Caco-2 (cell line): ENCODE measurements around the gene B3GNT7. TPM values are rescaled to one million over a fixed set of nuclear protein-coding genes. Genes with fewer than 3 reads are reported as not detected.

Experiments used
- BruUV-seq: library from RNA; stranded (reverse); fragments of 400-500 nt; replicated peaks from 2 replicates; lab custom pipeline; 2021; lab: Mats Ljungman, UMichigan
- CTCF ChIA-PET: fragments of 300-600 bp; sonication (Branson Sonifier 250); formaldehyde crosslinking; loops from one replicate; lab custom pipeline; 2022; ENCODE audit warnings: antibody characterized with exemption; lab: Charles Lee
- POLR2A ChIA-PET: fragments of 300-600 bp; sonication (Branson Sonifier 250); formaldehyde crosslinking; loops from one replicate; lab custom pipeline; 2022; ENCODE audit warnings: antibody characterized with exemption; lab: Charles Lee
- DNase-seq, 2 experiments: peaks; one replicate each; pipeline versions ENCODE4 v3.0.0 to v3.0.0-alpha.2; 2020 to 2022
- H3K27me3 ChIP-seq: replicated peaks from 2 replicates; pipeline ENCODE4 v1.6.0; 2011; ENCODE audit warnings: low read length; ENCODE audit not compliant: control insufficient read depth, insufficient read depth
- H3K36me3 ChIP-seq: 2 replicates; pipeline ENCODE4 v1.5.1; 2011; ENCODE audit warnings: low read length; ENCODE audit not compliant: control insufficient read depth, insufficient read depth
- H3K4me1 ChIP-seq: fragments of 250-450 bp; sonication (Bioruptor Pico); 2 replicates; pipeline ENCODE4 v1.5.1; 2020; ENCODE audit warnings: mild to moderate bottlenecking
- H3K4me3 ChIP-seq: 2 replicates; pipeline ENCODE4 v1.5.1; 2011; ENCODE audit warnings: low read depth, mild to moderate bottlenecking, control low read depth, low read length
- H3K9me3 ChIP-seq: fragments of 250-450 bp; sonication (Bioruptor Pico); 2 replicates; pipeline ENCODE4 v1.5.1; 2020; ENCODE audit warnings: mild to moderate bottlenecking, moderate library complexity
- H3K27ac Mint-ChIP-seq: one replicate; pipeline ENCODE4 v1.8.0; 2022; ENCODE audit warnings: mixed read lengths; ENCODE audit not compliant: unreplicated experiment
- H3K27me3 Mint-ChIP-seq: one replicate; pipeline ENCODE4 v1.8.0; 2022; ENCODE audit warnings: mixed read lengths; ENCODE audit not compliant: insufficient read depth, unreplicated experiment
- H3K36me3 Mint-ChIP-seq: one replicate; pipeline ENCODE4 v1.8.0; 2022; ENCODE audit warnings: mild to moderate bottlenecking, mixed read lengths; ENCODE audit not compliant: insufficient read depth, unreplicated experiment
- H3K4me1 Mint-ChIP-seq: one replicate; pipeline ENCODE4 v1.8.0; 2022; ENCODE audit warnings: low read depth, mixed read lengths; ENCODE audit not compliant: unreplicated experiment
- H3K4me3 Mint-ChIP-seq: one replicate; pipeline ENCODE4 v1.8.0; 2022; ENCODE audit warnings: mild to moderate bottlenecking, moderate library complexity, mixed read lengths; ENCODE audit not compliant: unreplicated experiment
- H3K9me3 Mint-ChIP-seq: one replicate; pipeline ENCODE4 v1.8.0; 2022; ENCODE audit warnings: mixed read lengths; ENCODE audit not compliant: unreplicated experiment
- CTCF ChIP-seq, 2 experiments: fragments of 200-600 bp in 1 of 2; IDR thresholded peaks; 1 replicate in 1 of 2; 2 replicates in 1 of 2; pipeline versions ENCODE4 v1.5.1 to v1.8.0; 2011 to 2022; ENCODE audit warnings: antibody characterized with exemption in 1 of 2, control low read depth in 1 of 2, inconsistent platforms in 1 of 2, low read depth in 1 of 2, low read length in 1 of 2, mild to moderate bottlenecking in 1 of 2, moderate library complexity in 1 of 2; ENCODE audit not compliant: insufficient read depth in 1 of 2, severe bottlenecking in 1 of 2, unreplicated experiment in 1 of 2
- intact Hi-C: fragments of 100-400 bp; cut with micrococcal nuclease; formaldehyde crosslinking; loops from one replicate; pipeline ENCODE4 v1.10.0; 2022; ENCODE audit not compliant: unreplicated experiment
- total RNA-seq: library from RNA; stranded (reverse); gene quantifications from 2 replicates; pipeline ENCODE4 v1.2.3, GENCODE V29; 2022

B3GNT7 gene
- total RNA-seq, 1 experiment from 2014 or later: 2.7 TPM

- H3K36me3 ChIP-seq: no peaks in the 10 kb centered on the region
- Mint-ChIP-seq H3K27ac (no peak overlapping the region), H3K36me3 (peaks cover 6% of the 10 kb centered on the region), H3K9me3 (no peaks in the 10 kb centered on the region), H3K4me3 (no peak overlapping the region), H3K27me3 (no peaks in the 10 kb centered on the region), H3K4me1 (peaks cover 17% of the 10 kb centered on the region)
- H3K27me3 ChIP-seq: no peaks in the 10 kb centered on the region
- H3K4me3 ChIP-seq: no peak overlapping the region
- no peaks in the 10 kb centered on the region for H3K9me3 ChIP-seq
- DNase-seq: no peak
- intact Hi-C loops: no loop called here
- TF ChIP-seq CTCF (IDR thresholded peaks at IDR 0.05; ENCODE audit: insufficient read depth in 1 of 2, low read depth in 1 of 2, low read length in 1 of 2, severe bottlenecking in 1 of 2, unreplicated experiment in 1 of 2): no peak
- ChIA-PET CTCF (no interaction called here), POLR2A (no interaction called here)
- no TSS peak for BruUV-seq
- peaks cover 12% of the 10 kb centered on the region; the same call in 1 of the 2 replicates for H3K4me1 ChIP-seq
Measured at GRCh38 chr2:231351648-231352047, 43.9 kb upstream of the B3GNT7 start.

GRCh38 chr2:231353469-231353868 is 42.0 kb upstream of the B3GNT7 start:
- no peaks in the 10 kb centered on the region for H3K9me3 ChIP-seq
- Mint-ChIP-seq H3K4me3 (no peak overlapping the region), H3K9me3 (no peaks in the 10 kb centered on the region), H3K4me1 (peaks cover 2% of the 10 kb centered on the region), H3K27me3 (no peaks in the 10 kb centered on the region), H3K36me3 (peaks cover 2% of the 10 kb centered on the region), H3K27ac (no peak overlapping the region)
- no peak overlapping the region for H3K4me3 ChIP-seq
- DNase-seq: no peak
- intact Hi-C loops: no loop called here
- ChIA-PET POLR2A (no interaction called here), CTCF (interaction anchor here (0.6 kb wide), 1 partner anchor 62 kb away, joined by 5 read pairs; no protein-coding TSS in a partner anchor)
- BruUV-seq: no TSS peak
- TF ChIP-seq CTCF (IDR thresholded peaks at IDR 0.05; ENCODE audit: insufficient read depth in 1 of 2, low read depth in 1 of 2, low read length in 1 of 2, severe bottlenecking in 1 of 2, unreplicated experiment in 1 of 2): no peak
- peaks cover 1% of the 10 kb centered on the region; the same call in 1 of the 2 replicates for H3K4me1 ChIP-seq
- H3K36me3 ChIP-seq: no peaks in the 10 kb centered on the region
- H3K27me3 ChIP-seq: no peaks in the 10 kb centered on the region

- no peaks in the 10 kb centered on the region for H3K36me3 Mint-ChIP-seq
- CTCF ChIA-PET: interaction anchor here (0.6 kb wide), 1 partner anchor 15 kb away, joined by 6 read pairs; no protein-coding TSS in a partner anchor
- H3K36me3 ChIP-seq: no peaks in the 10 kb centered on the region
- H3K27me3 ChIP-seq: no peaks in the 10 kb centered on the region
- BruUV-seq: no TSS peak
- no peak overlapping the region for H3K27ac Mint-ChIP-seq
- no peak for TF ChIP-seq CTCF (IDR thresholded peaks at IDR 0.05; ENCODE audit: insufficient read depth in 1 of 2, low read depth in 1 of 2, low read length in 1 of 2, severe bottlenecking in 1 of 2, unreplicated experiment in 1 of 2)
- no peaks in the 10 kb centered on the region for H3K4me1 ChIP-seq
- intact Hi-C loops: no loop called here
- no peak overlapping the region for H3K4me3 Mint-ChIP-seq
- no peaks in the 10 kb centered on the region for H3K27me3 Mint-ChIP-seq
- no peaks in the 10 kb centered on the region for H3K4me1 Mint-ChIP-seq
- DNase-seq: no peak
- no peaks in the 10 kb centered on the region for H3K9me3 Mint-ChIP-seq
- POLR2A ChIA-PET: no interaction called here
- no peak overlapping the region for H3K4me3 ChIP-seq
- no peaks in the 10 kb centered on the region for H3K9me3 ChIP-seq
Measured at GRCh38 chr2:231355508-231356465, 39.7 kb upstream of the B3GNT7 start.
